NB4 (cell line): ENCODE data around the gene CRABP1.
A peak's percentile ranks its signal among the peaks of the same experiment; 100 is the strongest.

Source experiments
- CTCF ChIP-seq: IDR thresholded peaks from one replicate; pipeline ENCODE4 v1.5.1; 2012; ENCODE audit warnings: low read depth, low read length
- MAX ChIP-seq: IDR thresholded peaks from 2 replicates; pipeline ENCODE4 v1.6.1; 2011; ENCODE audit warnings: low read depth, low read length
- MYC ChIP-seq: IDR thresholded peaks from 2 replicates; pipeline ENCODE4 v1.6.1; 2011; ENCODE audit warnings: low read depth, low read length
- POLR2A ChIP-seq: IDR thresholded peaks from 2 replicates; pipeline ENCODE4 v1.6.1; 2011; ENCODE audit warnings: mild to moderate bottlenecking; ENCODE audit not compliant: insufficient read length; ENCODE audit errors: extremely low read depth

GRCh38 chr15:78315686-78316282 is 24.4 kb upstream of the CRABP1 start:
- TF ChIP-seq POLR2A (no peak), CTCF (peak; percentile 36), MYC (no peak), MAX (no peak)
